Measurements from ENCODE around the gene ANKRD65. TPM values are rescaled to one million over a fixed set of nuclear protein-coding genes. Genes with fewer than 3 reads are reported as not detected.
A peak's percentile ranks its signal among the peaks of the same experiment; 100 is the strongest.

ANKRD65 gene
- total and polyA plus RNA-seq, 10 donors, result 0.43 to 4.3 (median 1.6) TPM

- DNase-seq, result no peak
- H3K4me1 ChIP-seq, result peaks cover 29 to 90% (median 69%) of the 10 kb centered on the region in 6 donors
- peak in 2 of 3 donors; percentile 19 to 50 for TF ChIP-seq POLR2AphosphoS5 (IDR thresholded peaks at IDR 0.05)
- TF ChIP-seq POLR2A (IDR thresholded peaks at IDR 0.05), result no peak
- peak in 4 of 11 experiments; percentile 13 to 32 (median 24) for TF ChIP-seq CTCF (IDR thresholded peaks at IDR 0.05 in 8 of 11, conservative IDR thresholded peaks at IDR 0.05 in 3 of 11)
- 75 to 90% (median 82%) methylated on average over 20 of the region's 20 CpGs for WGBS, 5 donors
- no peaks in the 10 kb centered on the region for H3K9me3 ChIP-seq
- intact Hi-C loops (cut with DNase I; ENCODE audit: low total_unique reads), result no loop called here
- no peak overlapping the region for H3K4me3 ChIP-seq
- H3K36me3 ChIP-seq, result peaks cover 0 to 71% (median 58%) of the 10 kb centered on the region in 6 donors
- peak overlapping the region in 1 of 8 donors; percentile 4 for H3K27ac ChIP-seq
- H3K27me3 ChIP-seq (replicated peaks in 1 of 7), result no peaks in the 10 kb centered on the region
Measured at GRCh38 chr1:1402072-1402900, 18.8 kb downstream of the ANKRD65 start.

GRCh38 chr1:1401457-1402010 is 19.5 kb downstream of the ANKRD65 start:
- no peaks in the 10 kb centered on the region for H3K27me3 ChIP-seq (replicated peaks in 1 of 7)
- H3K4me3 ChIP-seq, result no peak overlapping the region
- DNase-seq, result no peak
- H3K27ac ChIP-seq, result no peak overlapping the region
- peaks cover 0 to 78% (median 66%) of the 10 kb centered on the region in 6 donors for H3K36me3 ChIP-seq
- TF ChIP-seq CTCF (IDR thresholded peaks at IDR 0.05 in 8 of 11, conservative IDR thresholded peaks at IDR 0.05 in 3 of 11) (no peak), POLR2AphosphoS5 (IDR thresholded peaks at IDR 0.05) (peak in 1 of 3 donors; percentile 2)
- 83 to 93% (median 92%) methylated on average over 7 of the region's 7 CpGs for WGBS, 5 donors
- H3K4me1 ChIP-seq, result peaks cover 29 to 93% (median 75%) of the 10 kb centered on the region in 6 donors
- no peaks in the 10 kb centered on the region for H3K9me3 ChIP-seq
- intact Hi-C loops (cut with DNase I; ENCODE audit: low total_unique reads), result no loop called here

- peak overlapping the region in 5 of 8 donors; percentile 88 to 94 (median 92) for H3K27ac ChIP-seq
- no peak for DNase-seq
- peak overlapping the region in 6 of 8 donors; percentile 92 to 100 (median 98) for H3K4me3 ChIP-seq
- H3K27me3 ChIP-seq (replicated peaks in 1 of 7), result no peaks in the 10 kb centered on the region
- TF ChIP-seq CTCF (IDR thresholded peaks at IDR 0.05 in 8 of 11, conservative IDR thresholded peaks at IDR 0.05 in 3 of 11), result no peak
- no peak for TF ChIP-seq POLR2A (IDR thresholded peaks at IDR 0.05)
- TF ChIP-seq POLR2AphosphoS5 (IDR thresholded peaks at IDR 0.05), result peak; percentile 38 to 65 (median 50)
- no peaks in the 10 kb centered on the region for H3K9me3 ChIP-seq
- WGBS, 5 donors, result 80 to 86% (median 83%) methylated on average over 18 to 22 of the region's 22 CpGs
- H3K4me1 ChIP-seq, result peaks cover 22 to 93% (median 73%) of the 10 kb centered on the region in 6 donors
- peaks cover 0 to 80% (median 73%) of the 10 kb centered on the region in 6 donors for H3K36me3 ChIP-seq
- intact Hi-C loops (cut with DNase I; ENCODE audit: low total_unique reads), result no loop called here
Measured at GRCh38 chr1:1400576-1401456, 20.3 kb downstream of the ANKRD65 start.

All from spleen (tissue), 11 donors.